GM19025 (cell line): ENCODE measurements around the gene TCTA.
"Not testable (repeated sequence)": the region's sequence is repeated elsewhere in the genome, so short reads cannot be mapped to it uniquely, and the experiment has no call there.

ENCODE experiments used
- ATAC-seq: cut with Tn5 transposase; IDR thresholded peaks from one replicate; pipeline ENCODE4 v1.9.1; 2021; ENCODE audit warnings: mild to moderate bottlenecking, low read depth, moderate library complexity; ENCODE audit not compliant: unreplicated experiment

Gene TCTA, protein sequence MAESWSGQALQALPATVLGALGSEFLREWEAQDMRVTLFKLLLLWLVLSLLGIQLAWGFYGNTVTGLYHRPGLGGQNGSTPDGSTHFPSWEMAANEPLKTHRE

DNA sequence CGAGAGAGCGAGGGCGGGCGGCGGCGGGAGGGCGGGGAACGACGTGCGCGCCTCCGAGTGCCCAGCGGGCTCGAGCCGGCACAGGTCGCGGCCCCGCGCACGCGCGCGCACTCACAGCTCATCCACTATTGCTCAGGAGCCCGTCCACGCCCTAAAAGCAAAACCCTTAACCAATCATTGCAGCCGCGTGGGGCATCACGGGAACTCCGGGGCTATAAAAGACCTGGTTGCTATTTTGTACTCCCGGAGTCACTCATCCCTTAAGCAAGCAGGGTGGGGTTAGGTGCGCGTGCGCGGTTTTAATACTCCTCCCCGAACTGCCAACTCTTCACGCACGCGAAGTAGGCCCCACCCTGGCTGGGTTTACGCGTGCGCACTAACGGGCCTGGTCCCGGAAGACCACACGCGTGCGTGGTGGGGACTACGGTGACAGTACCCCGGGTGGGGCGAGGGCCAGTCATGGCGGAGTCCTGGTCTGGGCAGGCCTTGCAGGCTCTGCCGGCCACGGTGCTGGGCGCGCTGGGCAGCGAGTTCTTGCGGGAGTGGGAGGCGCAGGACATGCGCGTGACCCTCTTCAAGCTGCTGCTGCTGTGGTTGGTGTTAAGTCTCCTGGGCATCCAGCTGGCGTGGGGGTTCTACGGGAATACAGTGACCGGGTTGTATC lies at the start of gene TCTA, which contains the start of gene RHOA:
Gene TCTA (plus strand): TSS at position 456 of the 664 bp plus-strand sequence. CDS start 4 bp downstream, at position 460.
Gene RHOA (minus strand): TSS at position 9 of the 664 bp plus-strand sequence. CDS start 36,387 bp downstream, outside the sequence.
- ATAC-seq, result peak; percentile 61

- ATAC-seq, result no peak
These were observed 49.7 kb upstream of the TCTA start for GRCh38 chr3:49362561-49362960.

- no peak for ATAC-seq
These were observed 41.5 kb upstream of the TCTA start for GRCh38 chr3:49370585-49371290.

- ATAC-seq, result no peak
These were observed 40.3 kb upstream of the TCTA start for GRCh38 chr3:49371946-49372345.

- no peak for ATAC-seq
These were observed 34.7 kb upstream of the TCTA start for GRCh38 chr3:49377483-49377882.

GRCh38 chr3:49378249-49378895 lies 33.9 kb upstream of the TCTA start:
- no peak for ATAC-seq

DNA sequence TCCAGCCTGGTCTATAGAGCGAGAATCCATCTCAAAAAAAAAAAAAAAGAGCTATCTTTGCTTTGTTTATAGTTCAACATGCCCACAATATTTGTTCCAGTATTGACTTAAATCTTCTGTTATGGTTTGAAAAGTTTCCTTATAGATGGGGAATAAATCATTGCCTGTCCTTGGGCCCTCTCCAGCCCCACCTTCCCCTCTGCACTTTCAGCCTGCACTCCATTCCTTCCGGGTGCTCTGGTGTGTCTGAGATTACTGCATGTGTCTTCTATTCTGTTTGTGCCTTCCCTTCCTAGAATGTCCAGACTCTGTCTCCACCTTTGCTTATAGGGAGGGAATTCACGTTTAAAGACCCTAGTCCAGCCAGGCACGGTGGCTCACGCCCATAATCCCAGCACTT lies 28.8 kb upstream of the TCTA start:
- ATAC-seq, result no peak

GRCh38 chr3:49385617-49386016 lies 26.6 kb upstream of the TCTA start:
- no peak for ATAC-seq

GRCh38 chr3:49386056-49386756 lies 26.0 kb upstream of the TCTA start:
- ATAC-seq, result no peak

- ATAC-seq, result no peak
These were observed 24.5 kb upstream of the TCTA start for GRCh38 chr3:49387721-49388120.

DNA sequence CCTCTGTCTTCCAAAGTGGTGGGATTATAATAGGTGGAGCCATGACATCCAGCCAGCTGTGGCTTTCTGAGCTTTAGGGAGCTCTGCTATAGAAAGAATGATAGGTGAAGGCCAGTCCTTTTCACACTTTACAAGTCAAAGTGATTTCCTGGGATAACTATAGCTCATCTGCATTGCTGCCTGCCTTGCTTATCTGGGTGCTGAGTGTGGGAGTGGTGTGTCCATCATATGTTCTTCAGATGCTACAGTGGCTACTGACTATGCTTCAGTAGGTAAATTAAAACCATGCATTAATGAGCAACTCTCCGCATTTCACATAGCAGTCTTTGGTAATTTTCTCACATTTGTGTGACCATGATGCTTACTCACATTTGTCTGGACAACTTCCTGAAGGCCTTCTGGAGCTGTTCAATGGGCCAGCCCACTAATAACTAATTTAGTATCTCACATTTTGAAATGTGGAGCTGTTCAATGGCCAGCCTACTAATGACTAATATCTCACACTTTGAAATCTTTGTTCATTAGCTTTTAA lies 23.9 kb upstream of the TCTA start:
- ATAC-seq, result no peak

DNA sequence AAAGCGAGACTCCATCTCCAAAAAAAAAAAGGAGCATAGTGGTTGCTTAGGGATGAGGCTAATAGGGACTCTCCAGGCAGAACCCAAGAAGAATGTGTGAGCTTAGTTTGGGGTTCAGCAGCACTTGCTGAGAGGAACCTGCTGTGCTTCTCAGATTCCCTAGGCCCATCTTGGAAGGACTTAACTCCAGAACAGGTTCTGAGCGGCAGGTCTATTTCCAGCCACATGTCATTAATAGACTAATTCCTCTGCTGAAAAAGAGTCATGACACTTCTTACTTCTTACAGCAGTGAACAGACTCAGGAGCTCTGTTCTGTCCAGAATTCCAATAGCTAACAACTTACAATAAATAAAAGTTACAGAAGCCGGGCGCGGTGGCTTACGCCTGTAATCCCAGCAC lies 22.9 kb upstream of the TCTA start:
- ATAC-seq, result no peak

GRCh38 chr3:49391310-49391709 lies 20.9 kb upstream of the TCTA start:
- not testable (repeated sequence) for ATAC-seq

DNA sequence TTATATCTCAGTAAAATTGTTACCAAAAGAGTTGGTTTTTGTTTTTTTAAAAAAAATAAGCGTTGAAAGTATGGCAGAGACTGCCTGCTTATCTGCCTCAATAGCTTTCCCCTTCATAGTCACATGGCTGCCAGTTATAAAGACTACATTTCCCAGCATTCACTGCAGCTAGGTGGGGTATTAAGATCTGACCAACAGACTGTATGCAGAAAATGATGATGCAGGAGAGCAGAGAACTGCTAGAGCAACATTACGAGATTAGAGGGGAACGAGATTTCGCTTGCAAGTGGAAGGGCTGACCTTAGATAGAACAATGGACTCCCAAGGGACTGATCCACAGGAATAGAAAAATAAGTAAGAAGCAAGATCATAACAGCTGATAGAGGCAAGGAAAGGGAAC lies 14.8 kb upstream of the TCTA start:
- ATAC-seq, result no peak

DNA sequence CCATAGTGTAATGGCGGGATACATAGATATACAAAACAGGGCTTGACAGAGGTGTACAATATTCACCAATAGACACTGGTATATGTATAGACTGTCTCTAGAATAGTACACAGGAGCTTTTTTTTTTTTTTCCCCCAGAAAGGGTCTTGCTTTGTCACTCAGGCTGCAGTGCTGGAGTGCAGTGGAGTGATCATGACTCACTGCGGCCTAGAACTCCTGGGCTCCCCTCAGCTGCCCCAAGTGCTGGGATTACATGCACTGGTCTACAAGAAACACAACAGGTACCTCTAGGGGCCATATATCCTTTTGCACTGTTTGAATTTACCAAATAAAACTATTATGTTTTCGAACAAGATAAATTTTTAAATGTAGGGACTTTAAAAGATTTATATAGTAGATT lies 12.8 kb upstream of the TCTA start:
- ATAC-seq, result no peak

DNA sequence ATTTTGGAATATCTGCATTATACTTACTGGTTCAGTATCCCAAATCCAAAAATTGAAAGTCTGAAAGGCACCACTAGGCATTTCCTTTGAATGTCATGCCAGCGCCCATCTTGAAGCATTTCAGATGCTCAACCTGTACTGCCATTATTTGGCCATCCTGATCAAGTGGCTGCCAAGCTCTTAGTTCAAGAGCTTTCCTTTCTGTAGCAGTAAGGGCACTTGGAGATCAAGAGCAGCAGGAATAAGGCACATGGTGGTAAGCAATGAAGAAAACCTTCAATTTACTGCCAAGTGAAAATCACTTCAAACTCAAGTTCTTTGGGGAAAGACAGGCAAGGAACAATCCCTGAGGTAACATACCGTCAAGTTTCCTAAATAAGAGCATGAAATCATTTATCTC lies 10.5 kb upstream of the TCTA start:
- no peak for ATAC-seq

DNA sequence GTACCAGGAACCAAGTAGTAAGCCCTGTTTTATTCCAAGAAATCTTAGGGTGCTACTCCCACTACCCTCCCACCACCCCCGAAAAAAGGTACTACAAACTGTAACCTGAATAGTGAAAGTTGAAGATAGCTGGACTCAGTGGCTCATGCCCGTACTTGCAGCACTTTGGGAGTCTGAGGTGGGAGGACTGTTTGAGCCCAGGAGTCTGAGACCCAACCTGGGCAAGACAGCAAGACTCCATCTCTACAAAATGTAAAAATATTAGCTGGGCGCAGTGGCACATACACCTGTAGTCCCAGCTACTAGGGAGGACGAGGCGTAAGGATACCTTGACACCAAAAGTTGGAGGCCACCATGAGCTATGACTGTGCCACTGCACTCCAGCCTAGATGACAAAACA lies 8.3 kb upstream of the TCTA start:
- ATAC-seq, result no peak

DNA sequence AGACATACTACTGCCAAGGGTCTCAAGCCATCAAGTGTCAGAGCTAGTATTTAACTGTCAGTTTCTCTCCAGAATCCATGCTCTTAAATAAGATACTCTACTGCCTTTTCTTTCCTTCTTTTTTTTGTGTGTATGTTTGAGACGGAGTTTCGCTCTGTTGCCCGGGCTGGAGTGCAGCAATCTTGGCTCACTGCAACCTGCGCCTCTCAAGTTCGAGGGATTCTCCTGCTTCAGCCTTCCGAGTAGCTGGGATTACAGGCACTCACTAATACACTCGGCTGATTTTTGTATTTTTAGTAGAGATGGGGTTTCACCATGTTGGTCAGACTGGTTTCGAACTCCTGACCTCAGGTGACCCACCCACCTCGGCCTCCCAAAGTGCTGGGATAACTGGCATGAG lies 6.7 kb upstream of the TCTA start:
- ATAC-seq, result not testable (repeated sequence)

DNA sequence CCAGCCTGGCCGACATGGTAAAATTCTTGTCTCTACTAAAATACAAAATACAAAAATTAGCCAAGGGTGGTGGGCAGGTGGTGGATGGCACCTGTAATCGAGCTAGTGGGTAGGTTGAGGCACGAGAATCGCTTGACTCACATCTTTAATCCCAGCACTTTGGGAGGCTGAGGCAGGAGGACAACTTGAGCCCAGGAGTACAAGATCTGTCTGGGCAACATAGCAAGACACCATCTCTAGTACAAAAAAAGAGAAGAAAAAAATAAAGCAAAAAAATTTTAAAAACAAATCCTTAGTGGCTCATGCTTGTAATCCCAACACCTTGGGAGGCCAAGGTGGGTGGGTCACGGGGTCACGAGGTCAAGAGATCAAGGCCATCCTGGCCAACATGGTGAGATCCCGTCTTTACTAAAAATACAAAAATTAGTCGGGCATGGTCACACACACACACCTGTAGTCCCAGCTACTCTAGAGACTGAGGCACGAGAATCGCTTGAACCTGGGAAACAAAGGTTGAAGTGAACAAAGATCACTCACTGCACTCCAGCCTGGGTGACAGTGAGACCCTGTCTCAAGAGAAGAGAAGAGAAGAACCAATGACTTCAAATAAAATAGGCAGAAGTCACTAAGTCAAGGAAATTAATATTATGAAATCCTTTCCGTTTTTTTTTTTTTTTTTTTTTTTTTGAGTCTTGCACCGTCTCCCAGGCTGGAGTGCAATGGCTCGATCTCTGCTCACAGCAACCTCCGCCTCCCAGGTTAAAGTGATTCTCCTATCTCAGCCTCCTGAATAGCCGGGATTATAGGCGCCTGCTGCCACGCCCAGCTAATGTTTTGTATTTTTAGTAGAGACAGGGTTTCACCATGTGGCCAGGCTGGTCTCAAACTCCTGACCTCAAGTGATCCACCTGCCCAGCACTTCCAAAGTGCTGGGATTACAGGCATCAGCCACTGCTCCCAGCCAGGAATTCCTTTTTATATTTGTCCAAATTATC lies 5.4 kb upstream of the TCTA start:
- ATAC-seq, result no peak
